NCI-H1048 (cell line): ENCODE data around the gene RNF150.

Experiments used
- DNase-seq: peaks from one replicate; lab custom pipeline; 2025; lab: John Stamatoyannopoulos, UW

RNF150 gene

GRCh38 chr4:140924761-140925392, 208.4 kb downstream of the RNF150 start:
- DNase-seq, result no peak

- no peak for DNase-seq
Observed at GRCh38 chr4:140906993-140907962, 226.0 kb downstream of the RNF150 start.

GRCh38 chr4:140904904-140905303, 228.4 kb downstream of the RNF150 start:
- no peak for DNase-seq

- no peak for DNase-seq
Observed at GRCh38 chr4:140903522-140904475, 229.5 kb downstream of the RNF150 start.

GRCh38 chr4:140901736-140902336, 231.4 kb downstream of the RNF150 start:
- DNase-seq, result no peak

GRCh38 chr4:140893939-140894338, 239.3 kb downstream of the RNF150 start:
- DNase-seq, result no peak

GRCh38 chr4:140888054-140888453, 245.2 kb downstream of the RNF150 start:
- no peak for DNase-seq

- DNase-seq, result no peak
Observed at GRCh38 chr4:140887467-140887866, 245.8 kb downstream of the RNF150 start.

GRCh38 chr4:140884431-140885058, 248.7 kb downstream of the RNF150 start:
- no peak for DNase-seq

GRCh38 chr4:140877781-140878180, 255.5 kb downstream of the RNF150 start:
- DNase-seq, result no peak

- DNase-seq, result no peak
Observed at GRCh38 chr4:140876615-140877364, 256.5 kb downstream of the RNF150 start.

GRCh38 chr4:140875746-140876452, 257.4 kb downstream of the RNF150 start:
- DNase-seq, result no peak

GRCh38 chr4:140874056-140874455, 259.2 kb downstream of the RNF150 start:
- no peak for DNase-seq

GRCh38 chr4:140871368-140871767, 261.9 kb downstream of the RNF150 start:
- no peak for DNase-seq

GRCh38 chr4:140870427-140870826, 262.8 kb downstream of the RNF150 start:
- DNase-seq, result no peak

GRCh38 chr4:140869446-140869845, 263.8 kb downstream of the RNF150 start:
- no peak for DNase-seq

- no peak for DNase-seq
Observed at GRCh38 chr4:140867356-140867755, 265.9 kb downstream of the RNF150 start.

GRCh38 chr4:140866492-140867005, 266.7 kb downstream of the RNF150 start:
- no peak for DNase-seq
